ENCODE measurements around the gene CEP350. TPM values are rescaled to one million over a fixed set of nuclear protein-coding genes. Genes with fewer than 3 reads are reported as not detected.

The CEP350 gene
- total RNA-seq, 1 experiment from 2014 or later: 42.2 TPM

DNA sequence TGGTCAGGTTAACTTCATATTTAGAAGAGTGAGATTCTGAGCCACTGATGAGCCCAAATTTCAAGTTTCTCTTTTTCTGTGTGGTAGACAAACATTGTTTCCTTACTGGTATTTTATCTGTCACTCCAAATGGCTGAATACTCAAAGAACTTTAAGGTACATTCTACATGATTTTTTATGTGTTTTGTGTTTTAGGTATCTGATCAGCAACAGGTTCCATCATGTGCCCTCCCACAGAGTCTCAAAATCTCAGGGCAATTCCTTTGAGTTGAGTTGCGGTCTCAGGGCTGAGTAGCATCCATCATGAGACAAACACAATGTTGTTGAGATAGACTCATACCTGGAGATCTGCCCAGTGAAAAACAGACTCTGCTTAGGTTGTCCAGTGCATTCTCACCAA lies 14.7 kb upstream of the CEP350 start:
- no peak for DNase-seq (ENCODE audit: low spot score)
- TF ChIP-seq, protein P1, sequence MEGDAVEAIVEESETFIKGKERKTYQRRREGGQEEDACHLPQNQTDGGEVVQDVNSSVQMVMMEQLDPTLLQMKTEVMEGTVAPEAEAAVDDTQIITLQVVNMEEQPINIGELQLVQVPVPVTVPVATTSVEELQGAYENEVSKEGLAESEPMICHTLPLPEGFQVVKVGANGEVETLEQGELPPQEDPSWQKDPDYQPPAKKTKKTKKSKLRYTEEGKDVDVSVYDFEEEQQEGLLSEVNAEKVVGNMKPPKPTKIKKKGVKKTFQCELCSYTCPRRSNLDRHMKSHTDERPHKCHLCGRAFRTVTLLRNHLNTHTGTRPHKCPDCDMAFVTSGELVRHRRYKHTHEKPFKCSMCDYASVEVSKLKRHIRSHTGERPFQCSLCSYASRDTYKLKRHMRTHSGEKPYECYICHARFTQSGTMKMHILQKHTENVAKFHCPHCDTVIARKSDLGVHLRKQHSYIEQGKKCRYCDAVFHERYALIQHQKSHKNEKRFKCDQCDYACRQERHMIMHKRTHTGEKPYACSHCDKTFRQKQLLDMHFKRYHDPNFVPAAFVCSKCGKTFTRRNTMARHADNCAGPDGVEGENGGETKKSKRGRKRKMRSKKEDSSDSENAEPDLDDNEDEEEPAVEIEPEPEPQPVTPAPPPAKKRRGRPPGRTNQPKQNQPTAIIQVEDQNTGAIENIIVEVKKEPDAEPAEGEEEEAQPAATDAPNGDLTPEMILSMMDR (conservative IDR thresholded peaks at IDR 0.05; ENCODE audit: low read depth, low read length): no peak
- TF ChIP-seq EZH2 (IDR thresholded peaks at IDR 0.05; ENCODE audit: borderline replicate concordance, low read depth, low read length, poor library complexity, severe bottlenecking): no peak
- BruUV-seq (replicated peaks): no TSS peak
- H3K4me1 ChIP-seq (ENCODE audit: insufficient read depth, low read length, poor library complexity, severe bottlenecking): peaks cover 18% of the 10 kb centered on the region
- H3K27me3 ChIP-seq (replicated peaks; ENCODE audit: insufficient read depth, low read depth, low read length, poor library complexity): peaks cover 63% of the 10 kb centered on the region
- intact Hi-C loops (cut with micrococcal nuclease; ENCODE audit: unreplicated experiment): no loop called here
- no peak overlapping the region for H3K4me3 ChIP-seq (ENCODE audit: low read depth, low read length, poor library complexity, severe bottlenecking)
- POLR2A ChIA-PET (ENCODE audit: low non-redundant PET): no interaction called here
- CTCF ChIA-PET: no interaction called here
- H3K36me3 ChIP-seq (ENCODE audit: insufficient read depth, low read length, poor library complexity, severe bottlenecking): no peaks in the 10 kb centered on the region
- H3K9me3 ChIP-seq (ENCODE audit: low read depth, low read length, poor library complexity, severe bottlenecking): no peaks in the 10 kb centered on the region
- no peak overlapping the region for H3K27ac ChIP-seq (ENCODE audit: low read depth, low read length, poor library complexity, severe bottlenecking)

DNA sequence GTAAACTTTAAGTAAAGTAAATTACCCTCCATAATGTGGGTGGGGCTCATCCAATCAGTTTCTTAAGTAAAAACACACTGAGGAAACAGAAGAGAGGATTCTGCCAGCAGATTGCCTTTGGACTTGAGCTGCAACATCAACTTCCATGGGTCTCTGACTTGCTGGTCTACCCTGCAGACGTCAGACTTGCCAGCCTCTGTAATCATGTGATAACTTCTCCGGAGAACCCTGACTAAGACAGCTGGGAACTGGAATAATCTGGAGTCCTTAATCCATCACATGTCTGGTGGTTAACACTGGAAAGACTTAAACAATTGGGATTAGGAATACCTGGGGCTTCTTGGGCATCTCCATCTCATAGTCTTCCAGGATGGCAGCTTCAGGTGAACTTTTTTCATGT lies 13.2 kb upstream of the CEP350 start:
- H3K27ac ChIP-seq (ENCODE audit: low read depth, low read length, poor library complexity, severe bottlenecking): no peak overlapping the region
- TF ChIP-seq EZH2 (IDR thresholded peaks at IDR 0.05; ENCODE audit: borderline replicate concordance, low read depth, low read length, poor library complexity, severe bottlenecking): no peak
- TF ChIP-seq, protein P1 (conservative IDR thresholded peaks at IDR 0.05; ENCODE audit: low read depth, low read length): no peak
- POLR2A ChIA-PET (ENCODE audit: low non-redundant PET): no interaction called here

DNA sequence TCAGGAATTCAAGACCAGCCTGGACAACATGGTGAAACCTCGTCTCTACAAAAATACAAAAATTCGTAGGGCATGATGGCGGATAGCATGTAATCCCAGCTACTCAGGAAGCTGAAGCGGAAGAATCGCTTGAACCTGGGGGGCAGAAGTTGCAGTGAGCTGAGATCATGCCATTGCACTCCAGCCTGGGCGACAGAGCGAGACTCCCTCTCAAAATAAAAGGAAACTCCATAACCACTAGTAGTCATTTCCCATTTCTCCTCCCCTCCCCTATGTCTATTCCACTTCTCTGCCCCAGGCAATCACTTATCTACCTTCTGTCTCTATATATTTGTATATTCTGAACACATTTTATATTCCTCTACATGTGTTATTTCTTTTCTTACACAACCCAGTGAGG lies 4.0 kb upstream of the CEP350 start:
- no peak for DNase-seq (ENCODE audit: low spot score)
- Histone ChIP-seq H3K9me3 (ENCODE audit: low read depth, low read length, poor library complexity, severe bottlenecking) (no peaks in the 10 kb centered on the region), H3K4me3 (ENCODE audit: low read depth, low read length, poor library complexity, severe bottlenecking) (no peak overlapping the region), H3K27me3 (replicated peaks; ENCODE audit: insufficient read depth, low read depth, low read length, poor library complexity) (peaks cover 28% of the 10 kb centered on the region), H3K36me3 (ENCODE audit: insufficient read depth, low read length, poor library complexity, severe bottlenecking) (no peaks in the 10 kb centered on the region), H3K4me1 (ENCODE audit: insufficient read depth, low read length, poor library complexity, severe bottlenecking) (peaks cover 8% of the 10 kb centered on the region), H3K27ac (ENCODE audit: low read depth, low read length, poor library complexity, severe bottlenecking) (no peak overlapping the region)
- TF ChIP-seq, protein P1 (conservative IDR thresholded peaks at IDR 0.05; ENCODE audit: low read depth, low read length): no peak
- no peak for TF ChIP-seq EZH2 (IDR thresholded peaks at IDR 0.05; ENCODE audit: borderline replicate concordance, low read depth, low read length, poor library complexity, severe bottlenecking)
- ChIA-PET CTCF (no interaction called here), POLR2A (ENCODE audit: low non-redundant PET) (no interaction called here)
- intact Hi-C loops (cut with micrococcal nuclease; ENCODE audit: unreplicated experiment): loop anchor here (10.0 kb wide), 1 partner anchor 214 kb away; no protein-coding TSS in a partner anchor
- no TSS peak for BruUV-seq (replicated peaks)

More for the DNA sequence above, 13.2 kb upstream of the CEP350 start:
- BruUV-seq (replicated peaks): no TSS peak
- no peaks in the 10 kb centered on the region for H3K36me3 ChIP-seq (ENCODE audit: insufficient read depth, low read length, poor library complexity, severe bottlenecking)
- intact Hi-C loops (cut with micrococcal nuclease; ENCODE audit: unreplicated experiment): no loop called here
- no peak overlapping the region for H3K4me3 ChIP-seq (ENCODE audit: low read depth, low read length, poor library complexity, severe bottlenecking)
- H3K4me1 ChIP-seq (ENCODE audit: insufficient read depth, low read length, poor library complexity, severe bottlenecking): peaks cover 18% of the 10 kb centered on the region
- CTCF ChIA-PET: no interaction called here
- no peaks in the 10 kb centered on the region for H3K9me3 ChIP-seq (ENCODE audit: low read depth, low read length, poor library complexity, severe bottlenecking)
- no peak for DNase-seq (ENCODE audit: low spot score)
- H3K27me3 ChIP-seq (replicated peaks; ENCODE audit: insufficient read depth, low read depth, low read length, poor library complexity): peaks cover 60% of the 10 kb centered on the region
